HCT116 (cell line): ENCODE results near the gene VPS9D1. TPM values are rescaled to one million over a fixed set of nuclear protein-coding genes. Genes with fewer than 3 reads are reported as not detected.
A peak's percentile ranks its signal among the peaks of the same experiment; 100 is the strongest.

ENCODE experiments used
- ATAC-seq: fragments of 200-7000 bp; cut with Tn5 transposase; 2 replicates; pipeline ENCODE4 v1.9.1; 2020; ENCODE audit warnings: mild to moderate bottlenecking, moderate library complexity
- BruUV-seq: library from RNA; stranded (reverse); fragments of 400-500 nt; replicated peaks from 2 replicates; lab custom pipeline; 2021; lab: Mats Ljungman, UMichigan
- CTCF ChIA-PET: fragments of 300-600 bp; sonication (Branson Sonifier 250); formaldehyde crosslinking; loops from one replicate; lab custom pipeline; 2021; ENCODE audit warnings: antibody characterized with exemption; lab: Charles Lee
- POLR2A ChIA-PET: fragments of 300-600, 350-600 bp; sonication (Branson Sonifier 250); formaldehyde crosslinking; loops from one replicate; lab custom pipeline; 2021; ENCODE audit warnings: antibody characterized with exemption; lab: Charles Lee
- RAD21 ChIA-PET, 2 experiments: fragments of 300-600 bp; sonication (Branson Sonifier 250); formaldehyde crosslinking; loops; one replicate each; lab custom pipeline; 2023; ENCODE audit warnings: low total read pairs in 2 of 2; ENCODE audit not compliant: uncharacterized antibody in 2 of 2, unreplicated experiment in 2 of 2, low non-redundant PET in 1 of 2; lab: Charles Lee
- DNase-seq: peaks from one replicate; pipeline ENCODE4 v3.0.0-alpha.2; 2010; ENCODE audit warnings: low read depth, low spot score
- H2AFZ ChIP-seq: fragments of 200-600 bp; shearing (Covaris generic), sonication (generic); 2 replicates; pipeline ENCODE4 v1.6.1; 2017; ENCODE audit warnings: low read depth, mixed run types, mixed read lengths, antibody characterized with exemption, low read length; ENCODE audit not compliant: poor library complexity, severe bottlenecking
- H3K27ac ChIP-seq: 2 replicates; pipeline ENCODE4 v1.5.1; 2012; ENCODE audit warnings: low read depth, low read length
- H3K27me3 ChIP-seq: fragments of 200-600 bp; sonication (generic); 2 replicates; pipeline ENCODE4 v1.6.1; 2016; ENCODE audit warnings: mixed run types, low read length, mixed read lengths; ENCODE audit not compliant: insufficient read depth
- H3K36me3 ChIP-seq, 2 experiments: fragments of 200-500 bp in 1 of 2; fragments of 200-600 bp in 1 of 2; sonication (Bioruptor generic) in 1 of 2; sonication (generic) in 1 of 2; 2 replicates each; pipeline versions ENCODE4 v1.5.1 to v1.6.1; 2014 to 2016; ENCODE audit warnings: low read length in 2 of 2, inconsistent platforms in 1 of 2, mixed read lengths in 1 of 2, mixed run types in 1 of 2; ENCODE audit not compliant: insufficient read depth in 2 of 2, control insufficient read depth in 1 of 2
- H3K4me1 ChIP-seq, 2 experiments: fragments of 200-600 bp in 1 of 2; sonication (generic) in 1 of 2; 2 replicates each; pipeline versions ENCODE4 v1.5.1 to v1.6.1; 2012 to 2017; ENCODE audit warnings: low read length in 2 of 2, inconsistent platforms in 1 of 2, mild to moderate bottlenecking in 1 of 2, mixed read lengths in 1 of 2, mixed run types in 1 of 2, moderate library complexity in 1 of 2; ENCODE audit not compliant: insufficient read depth in 2 of 2, control insufficient read depth in 1 of 2
- H3K4me2 ChIP-seq: fragments of 200-600 bp; sonication (generic); 2 replicates; pipeline ENCODE4 v1.6.1; 2017; ENCODE audit warnings: mixed run types, low read length, mixed read lengths
- H3K4me3 ChIP-seq, 2 experiments: fragments of 200-600 bp in 1 of 2; sonication (generic) in 1 of 2; replicated peaks in 1 of 2; 2 replicates each; pipeline ENCODE4 v1.5.1; 2011 to 2016; ENCODE audit warnings: low read length in 2 of 2, control low read depth in 1 of 2, low read depth in 1 of 2, mild to moderate bottlenecking in 1 of 2, mixed read lengths in 1 of 2, mixed run types in 1 of 2
- H3K79me2 ChIP-seq: fragments of 200-600 bp; sonication (generic); 2 replicates; pipeline ENCODE4 v1.6.1; 2017; ENCODE audit warnings: mild to moderate bottlenecking, mixed run types, low read length, moderate library complexity, mixed read lengths; ENCODE audit not compliant: insufficient read depth
- H3K9ac ChIP-seq: fragments of 200-600 bp; sonication (generic); 2 replicates; pipeline ENCODE4 v1.6.1; 2016; ENCODE audit warnings: low read length, mixed read lengths
- H3K9me2 ChIP-seq: fragments of 200-600 bp; sonication (generic), shearing (Covaris generic); 2 replicates; pipeline ENCODE4 v1.6.1; 2017; ENCODE audit warnings: mixed run types, mild to moderate bottlenecking, moderate library complexity; ENCODE audit not compliant: insufficient read depth
- H3K9me3 ChIP-seq, 2 experiments: fragments of 200-500 bp in 1 of 2; fragments of 200-600 bp in 1 of 2; sonication (Bioruptor generic) in 1 of 2; sonication (generic) in 1 of 2; 2 replicates each; pipeline ENCODE4 v1.6.1; 2014 to 2017; ENCODE audit warnings: low read length in 2 of 2, mixed read lengths in 2 of 2, inconsistent platforms in 1 of 2, low read depth in 1 of 2, mild to moderate bottlenecking in 1 of 2, mixed run types in 1 of 2, moderate library complexity in 1 of 2; ENCODE audit not compliant: control insufficient read depth in 1 of 2, insufficient read depth in 1 of 2
- H4K20me1 ChIP-seq: fragments of 200-600 bp; sonication (generic), shearing (Covaris generic); 2 replicates; pipeline ENCODE4 v1.6.1; 2017; ENCODE audit warnings: mixed run types, mild to moderate bottlenecking, moderate library complexity; ENCODE audit not compliant: insufficient read depth
- CBX3 ChIP-seq: IDR thresholded peaks from 2 replicates; pipeline ENCODE4 v1.6.1; 2012; ENCODE audit warnings: low read depth
- CEBPB ChIP-seq: IDR thresholded peaks from 2 replicates; pipeline ENCODE4 v1.6.1; 2012; ENCODE audit warnings: low read depth
- EGR1 ChIP-seq: IDR thresholded peaks from 2 replicates; pipeline ENCODE4 v1.6.1; 2012; ENCODE audit warnings: low read depth
- ELF1 ChIP-seq: IDR thresholded peaks from 2 replicates; pipeline ENCODE4 v1.6.1; 2012; ENCODE audit warnings: low read depth, borderline replicate concordance
- EZH2 ChIP-seq: fragments of 200-600 bp; sonication (generic); IDR thresholded peaks from 2 replicates; pipeline ENCODE4 v1.6.1; 2017; ENCODE audit warnings: antibody characterized with exemption, mixed run types
- EZH2phosphoT487 ChIP-seq: fragments of 200-600 bp; IDR thresholded peaks from 2 replicates; pipeline ENCODE4 v1.6.1; 2018; ENCODE audit warnings: antibody characterized with exemption, borderline replicate concordance
- FOSL1 ChIP-seq: IDR thresholded peaks from 2 replicates; pipeline ENCODE4 v1.6.1; 2012; ENCODE audit warnings: low read depth
- JUND ChIP-seq: IDR thresholded peaks from 2 replicates; pipeline ENCODE4 v1.6.1; 2012
- MAX ChIP-seq: IDR thresholded peaks from 2 replicates; pipeline ENCODE4 v1.6.1; 2012
- POLR2A ChIP-seq: IDR thresholded peaks from 2 replicates; pipeline ENCODE4 v1.7.0; 2011; ENCODE audit warnings: borderline replicate concordance; ENCODE audit not compliant: insufficient read depth, insufficient read length; ENCODE audit errors: extremely low read depth
- POLR2AphosphoS5 ChIP-seq: IDR thresholded peaks from 2 replicates; pipeline ENCODE4 v1.6.1; 2011; ENCODE audit warnings: mild to moderate bottlenecking, low read depth, low read length, moderate library complexity
- RAD21 ChIP-seq: IDR thresholded peaks from 2 replicates; pipeline ENCODE4 v1.6.1; 2012; ENCODE audit warnings: low read depth, mild to moderate bottlenecking
- SIN3A ChIP-seq: IDR thresholded peaks from 2 replicates; pipeline ENCODE4 v1.6.1; 2012; ENCODE audit warnings: low read depth
- SP1 ChIP-seq: IDR thresholded peaks from 2 replicates; pipeline ENCODE4 v1.6.1; 2012; ENCODE audit warnings: low read depth
- SRF ChIP-seq: IDR thresholded peaks from 2 replicates; pipeline ENCODE4 v1.6.1; 2012; ENCODE audit warnings: low read depth
- YY1 ChIP-seq: IDR thresholded peaks from 2 replicates; pipeline ENCODE4 v1.6.1; 2011; ENCODE audit warnings: low read length, low read depth, moderate library complexity, mild to moderate bottlenecking; ENCODE audit not compliant: insufficient replicate concordance; ENCODE audit errors: extremely low read depth
- ZFX ChIP-seq: fragments of 450-650 bp; IDR thresholded peaks from 2 replicates; pipeline ENCODE4 v1.6.1; 2017
- ZNF274 ChIP-seq: fragments of 200-500 bp; sonication (Bioruptor generic); IDR thresholded peaks from 2 replicates; pipeline ENCODE4 v1.6.1; 2014; ENCODE audit warnings: mild to moderate bottlenecking, low read depth, low read length, inconsistent platforms
- intact Hi-C: fragments of 100-400 bp; cut with micrococcal nuclease; formaldehyde crosslinking; loops from 2 replicates; pipeline ENCODE4 v1.10.0; 2022
- total RNA-seq: library from RNA; stranded (reverse); gene quantifications from one replicate; pipeline ENCODE4 v1.2.1, GENCODE V29; 2021; ENCODE audit not compliant: unreplicated experiment
- TF ChIP-seq, protein P1 (sequence below): IDR thresholded peaks from 2 replicates; pipeline ENCODE4 v1.6.1; 2011; ENCODE audit warnings: mild to moderate bottlenecking, low read length, moderate library complexity; ENCODE audit not compliant: insufficient replicate concordance; ENCODE audit errors: extremely low read depth
- TF ChIP-seq, protein P2 (sequence below): IDR thresholded peaks from 2 replicates; pipeline ENCODE4 v1.6.1; 2012; ENCODE audit warnings: low read depth

Gene VPS9D1
- total RNA-seq, 1 experiment from 2014 or later, result 4.2 TPM

GRCh38 chr16:89660146-89660545 lies 60.6 kb downstream of the VPS9D1 start:
- no peak overlapping the region for H3K4me2 ChIP-seq
- H3K36me3 ChIP-seq, result peaks cover 19 to 56% of the 10 kb centered on the region in 2 experiments
- no peak overlapping the region for H3K4me3 ChIP-seq
- RAD21 ChIA-PET, result no interaction called here
- H3K27me3 ChIP-seq, result no peaks in the 10 kb centered on the region
- H3K27ac ChIP-seq, result 0 out of 2 replicates have a peak overlapping the region, but pooled peaks have one; percentile 8
- intact Hi-C loops, result no loop called here
- no peaks in the 10 kb centered on the region for H3K9me3 ChIP-seq
- no TSS peak for BruUV-seq
- TF ChIP-seq ZNF274 (no peak), CBX3 (no peak), SP1 (no peak), ZFX (no peak), EZH2 (no peak), CEBPB (no peak), MAX (no peak), SRF (no peak), ELF1 (no peak), FOSL1 (no peak), EZH2phosphoT487 (no peak), POLR2AphosphoS5 (no peak), JUND (no peak), EGR1 (no peak), YY1 (no peak), RAD21 (no peak), POLR2A (no peak), SIN3A (no peak)
- TF ChIP-seq, protein P1, sequence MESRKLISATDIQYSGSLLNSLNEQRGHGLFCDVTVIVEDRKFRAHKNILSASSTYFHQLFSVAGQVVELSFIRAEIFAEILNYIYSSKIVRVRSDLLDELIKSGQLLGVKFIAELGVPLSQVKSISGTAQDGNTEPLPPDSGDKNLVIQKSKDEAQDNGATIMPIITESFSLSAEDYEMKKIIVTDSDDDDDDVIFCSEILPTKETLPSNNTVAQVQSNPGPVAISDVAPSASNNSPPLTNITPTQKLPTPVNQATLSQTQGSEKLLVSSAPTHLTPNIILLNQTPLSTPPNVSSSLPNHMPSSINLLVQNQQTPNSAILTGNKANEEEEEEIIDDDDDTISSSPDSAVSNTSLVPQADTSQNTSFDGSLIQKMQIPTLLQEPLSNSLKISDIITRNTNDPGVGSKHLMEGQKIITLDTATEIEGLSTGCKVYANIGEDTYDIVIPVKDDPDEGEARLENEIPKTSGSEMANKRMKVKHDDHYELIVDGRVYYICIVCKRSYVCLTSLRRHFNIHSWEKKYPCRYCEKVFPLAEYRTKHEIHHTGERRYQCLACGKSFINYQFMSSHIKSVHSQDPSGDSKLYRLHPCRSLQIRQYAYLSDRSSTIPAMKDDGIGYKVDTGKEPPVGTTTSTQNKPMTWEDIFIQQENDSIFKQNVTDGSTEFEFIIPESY, result no peak
- TF ChIP-seq, protein P2, sequence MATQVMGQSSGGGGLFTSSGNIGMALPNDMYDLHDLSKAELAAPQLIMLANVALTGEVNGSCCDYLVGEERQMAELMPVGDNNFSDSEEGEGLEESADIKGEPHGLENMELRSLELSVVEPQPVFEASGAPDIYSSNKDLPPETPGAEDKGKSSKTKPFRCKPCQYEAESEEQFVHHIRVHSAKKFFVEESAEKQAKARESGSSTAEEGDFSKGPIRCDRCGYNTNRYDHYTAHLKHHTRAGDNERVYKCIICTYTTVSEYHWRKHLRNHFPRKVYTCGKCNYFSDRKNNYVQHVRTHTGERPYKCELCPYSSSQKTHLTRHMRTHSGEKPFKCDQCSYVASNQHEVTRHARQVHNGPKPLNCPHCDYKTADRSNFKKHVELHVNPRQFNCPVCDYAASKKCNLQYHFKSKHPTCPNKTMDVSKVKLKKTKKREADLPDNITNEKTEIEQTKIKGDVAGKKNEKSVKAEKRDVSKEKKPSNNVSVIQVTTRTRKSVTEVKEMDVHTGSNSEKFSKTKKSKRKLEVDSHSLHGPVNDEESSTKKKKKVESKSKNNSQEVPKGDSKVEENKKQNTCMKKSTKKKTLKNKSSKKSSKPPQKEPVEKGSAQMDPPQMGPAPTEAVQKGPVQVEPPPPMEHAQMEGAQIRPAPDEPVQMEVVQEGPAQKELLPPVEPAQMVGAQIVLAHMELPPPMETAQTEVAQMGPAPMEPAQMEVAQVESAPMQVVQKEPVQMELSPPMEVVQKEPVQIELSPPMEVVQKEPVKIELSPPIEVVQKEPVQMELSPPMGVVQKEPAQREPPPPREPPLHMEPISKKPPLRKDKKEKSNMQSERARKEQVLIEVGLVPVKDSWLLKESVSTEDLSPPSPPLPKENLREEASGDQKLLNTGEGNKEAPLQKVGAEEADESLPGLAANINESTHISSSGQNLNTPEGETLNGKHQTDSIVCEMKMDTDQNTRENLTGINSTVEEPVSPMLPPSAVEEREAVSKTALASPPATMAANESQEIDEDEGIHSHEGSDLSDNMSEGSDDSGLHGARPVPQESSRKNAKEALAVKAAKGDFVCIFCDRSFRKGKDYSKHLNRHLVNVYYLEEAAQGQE, result no peak
- peaks cover 16 to 26% of the 10 kb centered on the region in 2 experiments; a peak in 3 of 4 replicates for H3K4me1 ChIP-seq
- H2AFZ ChIP-seq, result no peak overlapping the region
- POLR2A ChIA-PET, result no interaction called here
- ATAC-seq (no peak), DNase-seq (no peak)
- no peaks in the 10 kb centered on the region; the same call in 1 of the 2 replicates for H4K20me1 ChIP-seq
- H3K79me2 ChIP-seq, result peaks cover 63% of the 10 kb centered on the region
- H3K9ac ChIP-seq, result no peak overlapping the region
- CTCF ChIA-PET, result no interaction called here
- H3K9me2 ChIP-seq, result no peaks in the 10 kb centered on the region
